Measurements from ENCODE around the gene NXPE1.
"Not testable (repeated sequence)": the region's sequence is repeated elsewhere in the genome, so short reads cannot be mapped to it uniquely, and the experiment has no call there.

The NXPE1 gene

DNA sequence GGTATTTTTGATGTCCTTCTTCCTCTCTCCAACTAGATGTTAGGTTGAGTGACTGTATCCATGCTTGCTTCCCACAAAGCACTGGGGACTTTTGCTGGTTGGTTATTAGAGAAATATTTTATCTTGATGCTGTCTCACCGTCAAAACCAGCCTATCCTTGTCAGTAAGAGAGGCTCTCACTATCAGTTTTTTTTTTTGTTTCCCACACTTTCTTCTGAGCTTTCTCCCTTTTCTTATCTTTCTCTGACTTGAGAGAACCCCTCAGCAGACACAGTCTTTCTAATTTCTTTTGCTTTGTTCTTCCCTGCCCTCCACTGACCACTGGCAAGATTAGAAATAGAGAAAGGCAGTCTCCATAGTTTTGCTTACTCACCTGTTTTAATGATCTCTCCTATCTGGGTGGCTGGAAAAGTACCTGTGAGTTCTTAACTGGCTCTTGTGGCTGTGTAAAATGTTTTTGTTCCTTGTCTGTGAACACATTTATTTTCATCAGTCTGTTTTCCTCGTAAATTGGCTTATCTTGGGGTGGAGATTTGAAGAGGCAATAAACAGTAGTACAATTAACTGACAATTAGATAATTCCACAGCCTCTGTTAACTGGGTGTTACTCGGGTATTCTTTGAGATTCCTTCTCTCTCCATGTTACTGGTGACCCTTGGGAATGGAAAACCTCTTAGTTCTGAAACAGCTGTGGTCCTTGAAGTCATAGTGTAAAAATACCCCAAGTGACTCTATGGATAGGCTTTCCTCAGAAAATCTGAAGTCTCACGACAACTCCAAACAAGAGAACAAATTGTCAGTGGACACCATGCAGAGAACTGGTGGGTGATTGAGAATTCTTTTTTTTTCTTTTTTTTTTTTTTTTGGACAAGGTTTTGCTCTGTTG is at the start of gene NXPE1:
Gene NXPE1, minus strand, starts transcription at position 457 of the 886 bp plus-strand sequence. CDS start 8,680 bp downstream, outside the sequence.
- no peak for DNase-seq

DNA sequence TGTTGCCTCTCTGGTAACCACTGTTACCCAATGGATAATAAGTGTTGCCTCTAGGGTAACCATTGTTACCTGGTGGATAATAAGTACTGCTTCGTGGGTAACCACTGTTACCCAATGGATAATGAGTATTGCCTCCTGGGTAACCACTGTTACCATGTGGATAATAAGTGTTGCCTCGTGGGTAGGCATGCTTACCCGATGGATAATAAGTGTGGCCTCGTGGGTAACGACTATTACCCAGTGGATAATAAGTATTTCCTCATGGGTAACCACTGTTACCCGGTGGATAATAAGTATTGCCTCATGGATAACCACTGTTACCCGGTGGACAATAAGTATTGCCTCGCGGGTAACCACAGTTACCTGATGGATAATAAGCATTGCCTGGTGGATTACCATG is 49.7 kb upstream of the NXPE1 start:
- no peak for DNase-seq

DNA sequence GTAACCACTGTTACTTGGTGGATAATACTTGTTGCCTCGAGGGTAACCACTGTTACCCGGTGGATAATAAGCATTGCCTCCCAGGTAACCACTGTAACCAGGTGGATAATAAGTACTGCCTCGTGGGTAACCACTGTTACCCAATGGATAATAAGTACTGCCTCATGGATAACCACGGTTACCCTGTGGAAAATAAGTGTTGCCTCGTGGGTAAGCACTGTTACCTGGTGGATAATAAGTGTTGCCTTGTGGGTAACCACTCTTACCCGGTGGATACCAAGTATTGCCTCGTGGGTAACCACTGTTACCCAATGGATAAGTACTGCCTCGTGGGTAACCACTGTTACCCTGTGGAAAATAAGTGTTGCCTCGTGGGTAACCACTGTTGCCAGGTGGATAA is 48.9 kb upstream of the NXPE1 start:
- not testable (repeated sequence) for DNase-seq

DNA sequence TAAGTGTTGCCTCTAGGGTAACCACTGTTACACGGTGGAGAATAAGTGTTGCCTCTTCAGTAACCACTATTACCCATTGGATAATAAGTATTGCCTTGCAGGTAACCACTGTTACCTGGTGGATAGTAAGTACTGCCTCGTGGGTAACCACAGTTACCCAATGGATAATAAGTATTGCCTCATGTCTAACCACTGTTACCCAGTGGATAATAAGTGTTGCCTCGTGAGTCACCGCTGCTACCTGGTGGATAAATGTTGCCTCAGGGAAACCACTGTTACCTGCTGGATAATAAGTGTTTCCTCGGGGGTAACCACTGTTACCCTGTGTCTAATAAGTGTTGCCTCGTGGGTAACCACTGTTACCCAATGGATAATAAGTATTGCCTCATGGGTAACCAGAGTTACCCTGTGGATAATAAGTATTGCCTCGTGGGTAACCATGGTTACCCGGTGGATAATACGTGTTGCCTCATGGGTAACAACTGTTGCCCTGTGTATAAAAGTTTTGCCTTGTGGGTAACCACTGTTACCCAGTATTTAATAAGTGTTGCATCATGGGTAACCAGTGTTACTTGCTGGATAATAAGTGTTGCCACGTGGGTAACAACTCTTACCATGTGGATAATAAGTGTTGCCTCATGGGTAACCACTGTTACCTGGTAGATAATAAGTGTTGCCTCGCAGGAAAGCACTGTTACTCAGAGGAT is 48.2 kb upstream of the NXPE1 start:
- DNase-seq, result no peak

DNA sequence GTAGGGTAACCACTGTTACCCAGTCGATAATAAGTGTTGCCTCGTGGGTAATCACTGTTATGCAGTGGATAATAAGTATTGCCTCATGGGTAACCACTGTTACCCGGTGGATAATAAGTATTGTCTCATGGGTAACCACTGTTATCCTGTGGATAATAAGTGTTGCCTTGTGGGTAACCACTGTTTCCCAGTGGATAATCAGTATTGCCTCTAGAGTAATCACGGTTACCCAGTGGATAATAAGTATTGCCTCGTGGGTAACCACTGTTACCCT is 47.1 kb upstream of the NXPE1 start:
- DNase-seq, result not testable (repeated sequence)

DNA sequence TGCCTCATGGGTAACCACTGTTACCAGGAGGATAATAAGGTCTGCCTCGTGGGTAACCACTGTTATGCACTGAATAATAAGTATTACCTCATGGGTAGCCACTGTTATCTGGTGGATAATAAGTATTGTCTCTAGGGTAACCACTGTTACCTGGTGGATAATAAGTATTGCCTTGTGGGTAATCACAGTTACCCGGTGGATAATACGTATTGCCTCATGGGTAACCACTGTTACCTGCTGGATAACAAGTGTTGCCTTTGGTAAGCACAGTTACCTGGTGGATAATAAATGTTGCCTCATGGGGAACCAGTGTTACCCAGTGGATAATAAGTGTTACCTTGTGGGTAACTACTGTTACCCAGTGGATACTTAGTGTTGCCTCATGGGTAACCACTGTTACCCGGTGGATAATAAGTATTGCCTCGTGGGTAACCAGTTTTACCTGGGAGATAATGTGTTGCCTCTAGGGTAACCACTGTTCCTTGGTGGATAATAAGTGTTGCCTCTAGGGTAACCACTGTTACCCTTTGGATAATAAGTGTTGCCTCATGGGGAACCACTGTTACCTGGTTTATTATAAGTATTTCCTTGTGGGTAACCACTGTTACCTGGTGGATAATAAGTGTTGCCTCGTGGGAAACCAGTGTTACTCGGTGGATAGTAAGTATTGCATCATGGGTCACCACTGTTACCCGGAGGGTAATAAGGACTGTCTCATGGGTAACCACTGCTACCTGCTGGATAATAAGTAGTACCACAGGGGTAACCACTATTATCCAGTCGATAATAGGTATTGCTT is 46.5 kb upstream of the NXPE1 start:
- no peak for DNase-seq

DNA sequence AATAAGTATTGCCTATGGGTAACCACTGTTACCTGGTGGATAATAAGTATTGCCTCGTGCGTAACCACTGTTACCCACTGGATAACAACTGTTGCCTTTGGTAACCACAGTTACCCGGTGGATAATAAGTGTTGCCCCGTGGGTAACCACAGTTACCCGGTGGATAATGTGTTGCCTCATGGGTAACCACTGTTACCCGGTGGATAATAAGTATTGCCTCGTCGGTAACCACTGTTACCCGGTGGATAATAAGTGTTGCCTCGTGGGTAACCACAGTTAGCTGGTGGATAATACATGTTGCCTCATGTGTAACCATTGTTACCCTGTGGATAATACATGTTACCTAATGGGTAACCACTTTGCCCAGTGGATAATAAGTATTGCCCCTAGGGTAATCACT is 45.7 kb upstream of the NXPE1 start:
- no peak for DNase-seq

DNA sequence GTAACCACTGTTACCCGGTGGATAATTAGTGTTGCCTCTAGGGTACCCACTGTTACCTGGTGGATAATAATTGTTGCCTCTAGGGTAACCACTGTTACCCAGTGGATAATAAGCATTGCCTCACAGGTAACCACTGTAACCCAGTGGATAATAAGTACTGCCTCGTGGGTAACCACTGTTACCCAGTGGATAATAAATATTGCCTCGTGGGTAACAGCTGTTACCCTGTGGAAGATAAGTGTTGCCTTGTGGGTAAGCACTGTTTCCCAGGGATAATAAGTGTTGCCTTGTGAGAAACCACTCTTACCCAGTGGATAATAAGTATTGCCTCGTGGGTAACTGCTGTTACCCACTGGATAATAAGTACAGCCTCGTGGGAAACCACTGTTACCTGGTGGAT is 45.2 kb upstream of the NXPE1 start:
- DNase-seq, result no peak

DNA sequence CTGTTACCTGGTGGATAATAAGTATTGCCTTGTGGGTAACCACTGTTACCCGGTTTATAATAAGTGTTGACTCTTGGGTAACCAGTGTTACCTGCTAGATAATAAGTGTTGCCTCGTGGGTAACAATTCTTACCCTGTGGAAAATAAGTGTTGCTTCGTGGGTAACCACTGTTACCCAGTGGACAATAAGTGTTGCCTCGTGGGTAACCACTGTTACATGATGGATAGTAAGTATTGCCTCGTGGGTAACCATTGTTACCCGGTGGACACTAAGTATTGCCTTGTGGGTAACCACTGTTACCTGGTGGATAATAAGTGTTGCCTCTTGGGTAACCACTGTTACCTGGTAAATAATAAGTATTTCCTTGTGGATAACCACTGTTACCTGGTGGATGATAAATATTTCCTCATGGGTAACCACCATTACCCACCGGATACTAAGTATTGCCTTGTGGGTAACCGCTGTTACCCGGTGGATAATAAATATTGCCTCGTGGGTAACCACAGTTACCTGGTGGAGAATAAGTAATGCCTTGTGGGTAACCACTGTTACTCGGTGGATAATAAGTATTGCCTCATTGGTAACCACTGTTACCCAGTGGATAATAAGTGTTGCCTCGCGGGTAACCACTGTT is 44.6 kb upstream of the NXPE1 start:
- no peak for DNase-seq

DNA sequence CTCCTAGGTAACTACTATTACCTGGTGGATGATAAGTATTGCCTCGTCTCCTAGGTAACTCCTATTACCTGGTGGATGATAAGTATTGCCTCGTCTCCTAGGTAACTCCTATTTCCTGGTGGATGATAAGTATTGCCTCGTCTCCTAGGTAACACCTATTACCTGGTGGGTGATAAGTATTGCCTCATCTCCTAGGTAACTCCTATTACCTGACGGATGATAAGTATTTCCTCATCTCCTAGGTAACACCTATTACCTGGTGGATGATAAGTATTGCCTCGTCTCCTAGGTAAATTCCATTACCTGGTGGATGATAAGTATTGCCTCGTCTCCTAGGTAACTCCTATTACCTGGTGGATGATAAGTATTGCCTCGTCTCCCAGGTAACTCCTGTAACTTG is 43.5 kb upstream of the NXPE1 start:
- not testable (repeated sequence) for DNase-seq

DNA sequence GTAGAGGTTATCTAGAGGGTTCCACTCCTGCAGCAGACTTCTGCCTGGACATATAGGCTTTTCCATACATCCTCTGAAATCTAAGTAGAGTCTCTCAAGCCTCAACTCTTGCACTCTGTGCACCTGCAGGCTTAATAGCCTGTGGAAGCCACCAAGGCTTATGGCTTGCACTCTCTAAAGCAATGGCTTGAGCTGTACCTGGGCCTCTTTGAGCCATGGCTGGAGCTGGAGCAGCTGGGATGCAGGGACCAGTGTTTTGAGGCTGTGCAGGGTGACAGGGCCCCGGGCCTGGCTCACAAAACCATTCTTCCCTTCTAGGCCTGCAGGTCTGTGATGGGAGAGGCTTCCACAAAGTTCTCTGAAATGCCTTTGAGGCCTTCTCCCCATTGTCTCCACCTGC is 38.8 kb upstream of the NXPE1 start:
- DNase-seq, result no peak

DNA sequence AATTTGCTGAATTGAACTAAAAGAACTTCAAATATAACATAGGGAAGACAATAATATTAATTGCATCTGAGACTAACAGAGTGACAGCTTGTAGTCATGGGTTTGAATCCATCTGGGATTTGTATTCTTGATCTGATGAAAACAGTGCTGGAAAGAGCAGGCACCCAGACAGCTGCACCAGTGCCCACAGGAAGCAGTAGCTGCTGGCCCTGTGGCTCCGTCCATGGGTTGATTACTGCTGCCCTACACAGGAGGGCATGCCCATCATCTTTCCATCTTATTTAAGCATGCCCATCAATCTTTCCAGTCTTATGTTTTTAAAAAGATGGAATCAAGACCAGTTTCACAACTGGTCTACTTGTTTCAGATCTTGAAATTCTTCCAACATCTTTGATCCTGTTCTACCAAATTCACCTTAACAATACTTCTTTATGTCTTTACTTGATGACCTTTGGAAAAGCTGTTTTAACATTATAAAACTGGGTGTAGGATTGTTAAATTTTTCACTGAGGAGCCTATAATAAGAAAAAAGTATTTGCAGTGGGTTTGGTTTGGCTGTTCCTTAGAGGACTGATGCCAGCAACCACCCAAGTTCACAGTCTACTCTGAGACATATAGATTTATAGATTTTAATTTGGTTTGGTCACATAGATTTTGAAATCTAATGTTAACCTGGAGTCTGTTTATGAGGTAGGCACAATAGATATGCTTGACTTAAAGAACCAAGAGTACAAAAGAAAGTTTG is 36.7 kb upstream of the NXPE1 start:
- DNase-seq, result no peak

DNA sequence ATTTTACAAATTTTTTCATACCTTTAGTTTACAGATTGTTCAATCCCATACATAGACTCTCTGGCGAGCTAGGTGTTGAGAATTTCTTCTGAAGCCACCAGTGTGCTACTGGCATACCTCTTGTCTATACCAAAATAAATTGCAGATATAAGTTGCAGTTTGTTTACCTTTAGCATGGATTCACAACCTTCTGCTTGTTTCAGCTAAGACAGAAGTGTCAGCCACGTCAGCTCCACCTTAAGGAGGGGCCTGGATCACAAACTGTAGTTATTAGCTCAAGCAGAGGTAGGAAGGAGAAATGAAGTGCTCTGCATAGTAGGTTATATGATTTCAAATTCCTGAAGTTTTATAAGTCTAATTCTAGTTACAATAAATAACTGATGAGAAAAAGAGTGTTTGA is 35.9 kb upstream of the NXPE1 start, which contains the start of gene NXPE4:
Gene NXPE4, minus strand, starts transcription at position 216 of the 400 bp plus-strand sequence. CDS start 1,027 bp downstream, outside the sequence.
- DNase-seq, result no peak

DNA sequence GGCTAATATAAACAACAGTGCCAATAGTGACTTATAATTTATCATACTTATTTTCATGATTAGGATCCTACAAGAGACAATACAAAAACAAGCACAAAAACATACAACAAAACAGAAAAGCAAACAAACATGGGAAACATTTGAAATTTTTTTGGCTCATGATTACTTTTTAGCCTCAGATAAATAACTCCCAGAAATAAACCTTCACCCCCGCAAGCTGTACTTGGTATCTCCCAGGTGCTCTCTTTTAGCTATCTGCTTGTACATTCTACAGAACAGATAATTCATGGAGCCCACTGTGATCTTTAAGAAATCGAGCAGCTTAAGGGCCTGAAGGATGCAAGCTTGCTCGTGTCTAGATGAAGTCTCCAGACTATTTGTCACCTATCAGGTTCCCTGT is 35.0 kb upstream of the NXPE1 start:
- no peak for DNase-seq

DNA sequence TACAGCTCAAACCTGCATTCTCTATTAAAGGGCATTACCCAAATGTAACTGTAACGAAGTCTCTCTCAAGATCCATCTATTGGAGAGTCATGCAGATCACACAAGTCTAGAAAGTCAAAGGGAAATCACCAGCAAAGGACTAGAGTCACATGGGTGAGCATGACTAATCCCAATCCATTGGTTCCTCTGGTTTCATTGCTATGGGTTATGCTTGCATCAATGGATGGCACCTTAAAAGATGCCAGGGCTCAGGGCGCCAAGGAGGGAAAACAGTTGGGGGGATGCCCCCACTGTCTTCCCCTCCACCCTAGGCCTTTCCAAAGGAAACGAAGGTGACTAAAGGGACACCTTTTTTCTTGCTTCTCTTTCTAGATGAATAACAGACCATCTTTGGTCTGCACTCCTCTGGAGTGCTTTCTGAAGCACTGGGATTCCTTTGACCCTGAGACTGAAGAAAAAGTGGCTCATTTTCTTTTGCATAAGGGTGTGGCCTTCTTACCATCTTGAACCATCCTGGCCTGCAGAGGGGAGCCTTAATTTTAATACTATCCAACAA is 27.8 kb upstream of the NXPE1 start:
- DNase-seq, result no peak

DNA sequence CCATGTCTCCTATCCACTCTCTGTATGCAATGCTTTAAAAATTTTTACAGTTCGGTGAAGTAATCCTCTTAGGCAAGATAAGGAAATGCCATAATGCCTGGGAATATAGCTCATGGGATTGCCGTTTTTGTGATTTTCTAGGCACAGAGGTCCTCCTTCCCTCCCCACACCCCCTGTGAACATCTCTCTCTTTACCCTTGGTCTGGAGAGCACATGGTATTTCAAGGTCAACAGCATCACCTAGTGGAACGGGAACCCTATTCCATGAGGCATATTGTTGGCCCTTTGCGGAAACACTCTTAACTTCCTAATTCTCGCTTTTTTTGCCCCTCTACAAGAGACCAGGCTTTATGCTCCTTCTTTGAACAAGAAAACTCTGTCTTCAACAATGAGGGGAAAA is 27.1 kb upstream of the NXPE1 start:
- DNase-seq, result no peak

DNA sequence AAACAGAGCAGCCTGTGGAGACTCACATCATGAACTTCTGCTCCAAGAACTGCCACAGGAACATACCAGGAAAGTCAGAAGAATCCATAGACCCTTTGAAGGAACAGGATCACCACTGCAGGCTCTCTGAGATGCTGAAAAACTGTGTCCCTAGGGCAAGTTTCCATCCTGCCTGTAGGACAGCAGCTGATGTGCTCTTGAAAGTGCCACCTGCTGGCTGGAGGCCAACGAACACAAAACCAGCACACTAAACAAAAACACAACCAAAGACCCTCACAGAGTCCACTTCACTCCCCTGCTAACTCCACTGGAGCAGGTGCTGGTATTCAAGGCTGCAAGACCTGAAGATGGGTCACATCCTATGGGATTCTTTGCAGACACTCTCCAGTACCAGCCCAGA is 12.0 kb upstream of the NXPE1 start:
- no peak for DNase-seq

DNA sequence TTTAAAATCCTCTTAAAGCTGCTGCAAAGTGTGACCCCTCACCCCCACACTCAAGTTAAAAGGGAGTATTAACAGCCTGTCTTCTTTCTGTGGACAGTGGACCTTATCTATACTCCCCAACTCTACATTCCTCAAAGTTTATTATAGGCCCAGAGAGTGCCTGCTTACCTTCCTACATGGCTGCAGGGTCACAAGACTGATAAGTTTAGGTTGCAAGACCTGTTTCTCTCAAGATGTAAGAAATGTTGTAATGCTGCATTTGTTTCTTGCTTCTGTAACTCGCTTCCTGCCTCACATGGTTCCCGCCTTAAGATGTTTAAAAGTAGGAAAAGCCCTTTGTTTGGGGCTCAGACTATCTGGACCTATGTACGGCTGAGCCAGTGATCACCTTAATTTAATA is 10.1 kb upstream of the NXPE1 start:
- DNase-seq, result no peak

DNA sequence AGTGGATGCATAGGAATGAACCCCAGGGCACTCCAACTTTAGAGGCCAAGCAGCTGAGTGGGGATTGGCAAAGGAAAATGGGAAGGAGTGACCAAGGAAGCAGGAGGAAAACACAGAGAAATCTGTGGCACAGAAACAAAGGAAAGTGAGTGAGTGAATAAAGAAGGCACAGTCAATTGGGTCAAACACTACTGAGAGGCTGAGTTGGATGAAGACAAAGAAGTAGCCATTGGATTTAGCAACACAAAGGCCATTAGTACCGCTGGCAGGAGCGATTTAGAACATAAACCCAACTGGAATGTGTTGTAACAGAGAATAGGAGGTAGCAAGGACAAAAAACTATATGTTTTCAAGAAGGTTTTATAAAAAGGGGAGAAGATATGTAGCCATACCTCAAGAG is 6.6 kb upstream of the NXPE1 start:
- DNase-seq, result no peak

DNA sequence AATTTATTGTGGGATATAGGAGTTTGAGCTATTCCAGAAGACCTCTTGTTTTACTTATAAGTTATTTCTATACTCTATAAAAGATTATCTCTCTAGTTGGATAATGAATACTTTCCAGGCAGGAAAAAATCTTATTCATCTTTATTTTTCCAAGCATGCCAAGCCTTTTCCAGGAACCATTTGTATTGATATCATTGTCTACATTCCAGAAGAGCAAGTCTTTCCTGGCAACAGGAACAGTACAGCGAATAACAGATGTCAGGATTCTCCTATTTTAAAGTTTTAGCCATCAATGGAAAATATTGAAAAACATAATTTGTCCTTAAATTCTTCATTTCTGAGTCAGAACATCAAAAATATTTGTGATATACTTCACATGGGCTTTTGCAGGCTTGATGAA is 5.2 kb upstream of the NXPE1 start:
- no peak for DNase-seq

DNA sequence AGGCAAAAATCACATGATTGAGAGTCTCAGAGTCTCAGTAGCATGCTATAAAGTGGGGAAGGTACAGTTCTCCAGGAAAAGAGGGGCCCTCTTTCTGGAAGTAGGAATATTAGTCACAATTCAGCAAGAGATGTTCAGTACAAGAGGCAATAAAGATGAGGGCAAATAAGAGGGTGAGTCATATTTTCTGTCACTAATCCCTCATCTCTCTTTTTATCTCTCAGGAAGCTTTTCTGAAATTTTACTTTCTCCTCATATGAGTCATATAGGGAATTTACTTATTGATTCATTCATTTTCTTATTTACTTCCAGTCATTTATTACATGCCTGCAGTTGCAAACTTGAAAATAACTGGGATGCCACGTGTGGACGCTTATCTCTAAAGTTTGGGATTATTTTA is 3.4 kb upstream of the NXPE1 start:
- no peak for DNase-seq
